EL (cell line): ENCODE data around the gene PSMD5.

Experiments used
- DNase-seq: peaks from one replicate; pipeline ENCODE4 v3.0.0-alpha.2; 2016

The PSMD5 gene

DNA sequence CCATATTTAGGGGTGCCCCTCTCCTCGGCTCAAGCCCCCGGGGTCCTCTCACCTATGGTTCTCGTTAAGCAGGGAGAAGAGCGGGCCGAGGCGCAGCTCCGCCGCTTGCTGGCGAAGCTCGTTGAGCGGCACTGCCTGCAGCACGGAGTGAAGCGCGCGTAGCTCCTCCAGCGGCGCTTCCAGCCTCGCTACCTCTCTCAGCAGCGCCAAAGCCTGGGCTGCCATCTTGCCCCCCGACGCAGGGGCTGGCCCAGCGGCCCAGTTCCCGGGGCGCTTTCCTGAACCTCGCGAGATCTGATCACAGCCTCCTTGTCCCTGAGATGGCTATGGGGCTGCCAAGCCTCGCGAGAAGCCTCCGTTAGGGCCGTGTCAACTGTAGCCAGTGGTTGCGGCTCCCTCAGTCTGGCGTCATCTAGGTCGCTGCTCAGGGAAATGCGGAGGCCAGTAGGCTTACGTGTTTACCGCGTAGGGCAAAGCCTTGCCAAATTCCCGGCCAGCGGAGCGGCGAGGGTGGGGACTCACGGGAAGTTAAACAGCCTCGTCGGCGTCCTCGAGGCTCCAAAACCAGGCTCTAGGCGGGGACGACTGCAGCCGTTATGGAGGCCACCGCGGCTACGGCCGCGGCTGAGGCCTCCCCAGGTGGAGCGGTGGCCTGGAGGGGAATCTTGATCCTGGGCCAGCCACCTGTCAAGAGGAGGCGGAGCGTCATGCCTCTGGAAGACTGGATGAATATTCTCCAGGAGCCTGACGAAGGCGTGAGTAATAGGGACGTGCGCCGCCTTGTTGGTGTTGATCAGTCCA lies at the start of gene PSMD5:
TSS of gene PSMD5 (minus strand) at position 238 of the 801 bp plus-strand sequence. CDS start at position 225, 13 bp downstream.
- peak; percentile 100 for DNase-seq

DNA sequence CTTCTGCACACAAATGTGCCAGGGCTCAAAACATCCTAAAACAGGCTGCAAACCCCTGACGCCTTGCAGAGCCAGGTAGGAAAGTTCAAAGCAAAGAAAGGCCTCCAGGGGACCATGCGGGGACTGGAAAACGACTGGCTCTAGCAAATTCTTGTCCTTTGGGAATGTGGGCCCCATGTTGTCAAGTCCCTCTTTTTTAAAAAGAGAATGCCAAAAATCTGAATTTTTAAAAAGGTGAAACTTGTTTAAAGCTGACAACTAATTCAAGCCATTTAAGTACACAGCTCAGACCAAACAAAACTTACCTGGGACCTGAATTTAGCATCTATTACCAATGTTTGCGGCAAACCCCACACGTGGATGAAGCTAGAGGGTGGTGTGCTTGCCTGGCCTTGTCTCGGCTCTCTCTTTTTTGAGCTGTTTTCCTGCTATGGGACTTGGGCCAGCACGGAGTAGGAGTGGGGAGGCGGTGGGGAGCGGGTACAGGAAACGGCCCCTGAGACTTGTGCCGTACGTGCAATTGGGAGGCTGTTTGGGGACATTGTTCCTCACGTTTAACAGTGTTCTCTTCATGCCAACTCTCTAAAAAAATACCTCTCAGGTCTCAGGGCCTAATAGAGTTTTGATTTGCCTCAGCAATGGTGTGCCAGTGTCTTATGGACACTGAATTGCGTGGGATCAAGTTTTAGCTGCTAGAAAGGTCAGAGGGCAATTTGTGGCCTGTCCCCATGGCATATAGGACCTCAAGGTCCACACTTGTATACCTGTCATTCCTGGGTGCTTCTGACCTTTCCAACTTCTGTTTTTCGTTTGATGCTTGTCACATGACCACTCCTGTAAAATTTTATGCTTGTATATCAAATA lies 49.4 kb upstream of the PSMD5 start:
- no peak for DNase-seq

DNA sequence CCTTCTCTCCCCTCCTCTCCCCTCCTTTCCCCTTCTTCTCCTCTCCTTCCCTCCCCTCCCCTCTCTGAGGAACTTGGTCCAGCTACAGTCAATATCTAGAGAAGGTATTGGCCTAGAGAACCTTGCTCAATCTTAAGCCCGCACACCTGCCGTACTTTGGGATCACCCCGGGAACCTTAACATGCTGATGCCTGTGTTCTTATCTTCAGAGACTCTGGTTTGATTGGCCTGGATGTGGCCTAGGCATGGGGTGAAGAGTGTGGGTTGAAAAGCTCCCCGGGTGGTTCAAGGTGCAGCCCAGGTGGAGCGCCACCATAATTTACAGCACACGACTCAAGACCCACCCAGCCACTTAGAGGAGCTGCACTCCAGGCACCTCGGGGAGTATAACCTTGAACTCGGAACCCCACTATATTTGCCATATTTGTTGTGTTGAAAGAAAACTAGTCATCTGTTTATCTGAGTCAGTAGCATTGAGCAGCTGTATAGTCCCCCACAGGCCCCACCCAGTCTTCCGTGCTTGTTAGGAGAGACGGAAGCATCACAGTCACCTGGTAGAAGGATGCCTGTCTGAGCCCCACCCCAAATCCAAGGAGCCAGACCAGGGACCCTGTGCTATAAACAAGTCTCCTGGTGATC lies 48.6 kb upstream of the PSMD5 start:
- DNase-seq: no peak

DNA sequence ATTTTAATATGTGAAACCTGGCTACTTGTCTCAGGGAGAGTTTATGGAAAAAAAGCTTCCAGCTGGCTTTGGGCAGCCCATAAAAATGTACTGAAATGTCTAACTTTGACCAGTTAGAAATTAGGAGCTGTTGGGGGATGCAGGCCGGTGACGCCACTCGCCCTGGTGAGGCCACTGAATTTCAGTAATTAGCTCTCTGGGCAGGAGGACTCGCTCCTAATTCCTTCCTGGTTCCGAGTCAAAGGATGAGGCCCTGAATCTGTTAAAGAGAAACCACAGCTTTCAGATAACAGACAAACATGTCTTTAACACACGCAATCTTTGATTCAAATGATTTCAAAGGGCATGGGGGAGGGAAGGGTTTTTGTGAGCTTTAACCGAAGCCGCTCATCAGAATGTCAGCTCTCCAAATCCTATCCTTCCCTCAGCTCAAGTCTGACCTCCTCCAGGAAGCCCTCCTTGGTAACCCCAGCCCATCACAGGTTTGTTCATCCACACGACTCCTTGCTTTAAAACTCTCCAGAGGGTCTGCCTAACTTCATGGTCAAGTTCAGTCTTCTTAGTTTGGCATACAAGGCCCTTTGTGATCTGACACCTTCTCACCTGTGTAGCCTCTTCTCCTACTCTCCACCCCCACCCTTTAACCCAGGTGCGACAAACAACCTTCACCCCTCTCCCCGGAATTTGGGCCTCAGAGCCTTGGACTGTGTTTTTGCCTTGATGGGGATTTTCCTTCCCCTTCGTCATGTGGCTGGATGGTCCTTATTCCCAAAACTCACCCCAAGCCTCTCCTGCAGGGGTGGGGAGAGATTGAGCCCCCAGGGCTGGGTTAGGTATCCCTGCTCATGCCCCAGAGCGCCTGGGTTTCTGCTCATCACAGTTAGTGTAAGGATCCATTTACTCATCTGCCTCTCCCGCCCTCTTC lies 47.9 kb upstream of the PSMD5 start:
- no peak for DNase-seq

DNA sequence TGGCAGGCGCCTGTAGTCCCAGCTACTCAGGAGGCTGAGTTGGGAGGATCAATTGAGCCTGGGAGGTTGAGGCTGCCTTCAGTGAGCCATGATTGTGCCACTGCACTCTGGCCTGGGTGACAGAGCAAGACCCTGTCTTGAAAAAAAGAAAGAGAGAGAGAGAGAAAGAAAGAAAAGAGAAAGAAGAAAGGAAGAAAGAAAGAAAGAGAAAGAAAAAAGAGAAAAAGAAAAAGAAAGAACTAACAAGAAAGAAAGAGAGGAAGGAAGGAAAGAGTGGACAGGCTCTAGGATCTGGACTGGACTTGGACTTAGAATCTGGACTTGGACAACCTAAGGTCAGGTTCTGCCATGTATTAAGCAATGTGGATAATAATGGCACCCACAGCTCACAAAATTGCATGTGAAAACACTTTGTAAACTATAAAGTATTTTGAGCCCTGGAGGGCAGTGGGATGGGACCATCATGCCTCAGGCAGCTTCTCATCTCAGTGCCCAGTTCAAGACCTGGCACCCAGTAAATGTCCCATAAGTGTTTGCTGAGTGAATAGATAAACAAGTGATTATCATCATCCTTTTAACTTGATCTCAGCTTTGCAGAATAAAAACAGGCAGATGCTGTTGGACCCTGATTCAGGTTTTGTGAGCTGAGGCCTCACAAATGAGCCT lies 47.0 kb upstream of the PSMD5 start:
- DNase-seq: no peak

DNA sequence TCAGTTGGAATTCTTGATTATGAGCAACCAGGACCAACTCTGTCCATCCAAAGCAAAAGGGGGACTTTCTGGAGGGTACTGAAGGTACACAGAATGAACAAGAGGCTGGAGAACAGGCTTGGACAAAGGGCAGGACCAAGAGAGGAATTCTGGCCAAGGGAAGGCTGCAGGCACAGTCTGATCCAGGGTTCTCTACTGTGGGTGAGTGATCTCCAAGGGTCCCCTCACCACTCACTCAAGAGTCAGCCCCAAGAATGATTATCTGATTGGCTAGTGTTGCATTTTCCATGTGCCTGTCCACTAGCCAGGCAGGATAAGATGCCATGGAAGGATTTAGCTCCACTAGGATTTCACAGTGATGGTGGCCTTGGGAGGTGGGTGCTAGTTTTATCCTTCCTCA lies 45.9 kb upstream of the PSMD5 start:
- DNase-seq: no peak

DNA sequence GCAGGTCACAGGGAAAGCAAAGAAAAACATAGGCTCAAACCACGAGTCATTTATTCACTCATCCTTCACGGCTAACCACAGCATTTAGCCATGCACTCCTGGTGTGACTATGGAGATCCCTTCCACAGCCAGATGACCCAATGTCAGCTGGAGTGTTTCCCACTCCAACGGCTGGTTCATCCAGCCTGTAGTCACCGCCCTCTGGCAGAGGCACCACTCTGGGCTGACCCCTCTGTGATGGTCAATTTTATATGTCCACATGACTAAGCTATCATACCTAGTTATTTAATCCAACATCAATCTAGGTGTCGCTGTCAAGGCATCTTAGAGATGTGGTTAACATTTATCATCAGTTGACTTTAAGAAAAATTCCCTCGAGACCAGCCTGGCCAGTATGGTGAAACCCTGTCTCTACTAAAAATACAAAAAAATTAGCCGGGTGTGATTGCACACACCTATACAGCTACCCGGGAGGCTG lies 43.8 kb upstream of the PSMD5 start:
- DNase-seq: peak; percentile 73

DNA sequence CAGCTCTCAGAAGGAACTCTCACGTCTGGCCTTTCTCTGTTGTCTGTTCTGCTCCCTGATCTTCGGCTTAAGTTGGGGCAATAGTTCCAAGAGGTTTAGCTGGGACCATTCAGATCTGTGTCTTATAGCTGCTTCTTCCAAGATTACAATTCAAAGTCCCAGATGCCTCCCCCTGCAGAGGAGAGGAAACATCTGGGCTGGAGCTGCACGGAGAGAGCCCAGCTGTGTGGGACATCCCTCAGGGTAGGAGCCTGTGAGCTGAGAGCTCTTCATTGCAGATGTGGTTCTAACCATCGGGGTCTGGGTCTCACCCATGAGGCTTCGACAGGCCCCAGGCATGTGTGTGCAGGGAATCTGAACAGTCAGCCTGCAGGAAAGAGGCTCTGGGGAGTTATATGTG lies 43.2 kb upstream of the PSMD5 start:
- no peak for DNase-seq

DNA sequence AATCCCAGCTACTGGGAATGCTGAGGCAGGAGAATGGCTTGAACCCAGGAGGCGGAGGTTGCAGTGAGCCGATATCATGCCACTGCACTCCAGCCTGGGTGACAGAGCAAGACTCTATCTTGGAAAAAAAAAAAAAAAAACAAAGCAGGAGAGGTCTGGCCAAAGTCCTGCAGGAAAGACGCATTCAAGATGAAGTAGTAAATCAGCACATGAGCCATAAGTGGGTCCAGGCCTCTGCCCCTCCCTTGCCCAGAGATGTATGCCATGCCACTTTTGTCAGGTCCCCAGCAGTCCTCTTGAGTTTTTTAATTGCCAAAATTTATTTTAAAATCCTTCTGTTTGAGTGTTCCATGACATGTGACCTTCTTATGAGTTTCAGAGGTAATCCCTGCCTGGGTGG lies 42.7 kb upstream of the PSMD5 start:
- no peak for DNase-seq

DNA sequence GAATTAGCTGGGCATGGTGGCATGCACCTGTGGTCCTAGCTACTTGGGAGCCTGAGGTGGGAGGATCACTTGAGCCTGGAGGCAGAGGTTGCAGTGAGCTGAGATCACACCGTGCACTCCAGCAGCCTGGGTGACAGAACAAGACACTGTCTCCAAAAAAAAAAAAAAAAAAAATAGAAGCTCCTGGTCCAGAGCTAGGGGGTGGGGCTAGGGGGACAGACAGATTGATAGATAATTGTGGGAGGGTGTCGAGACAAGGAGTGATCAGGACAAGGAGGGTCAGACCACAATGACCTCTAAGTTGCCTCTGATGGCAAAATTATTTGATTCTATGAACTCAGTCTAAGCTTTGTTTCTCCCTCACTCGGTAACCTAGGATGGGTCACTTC lies 40.9 kb upstream of the PSMD5 start:
- no peak for DNase-seq

DNA sequence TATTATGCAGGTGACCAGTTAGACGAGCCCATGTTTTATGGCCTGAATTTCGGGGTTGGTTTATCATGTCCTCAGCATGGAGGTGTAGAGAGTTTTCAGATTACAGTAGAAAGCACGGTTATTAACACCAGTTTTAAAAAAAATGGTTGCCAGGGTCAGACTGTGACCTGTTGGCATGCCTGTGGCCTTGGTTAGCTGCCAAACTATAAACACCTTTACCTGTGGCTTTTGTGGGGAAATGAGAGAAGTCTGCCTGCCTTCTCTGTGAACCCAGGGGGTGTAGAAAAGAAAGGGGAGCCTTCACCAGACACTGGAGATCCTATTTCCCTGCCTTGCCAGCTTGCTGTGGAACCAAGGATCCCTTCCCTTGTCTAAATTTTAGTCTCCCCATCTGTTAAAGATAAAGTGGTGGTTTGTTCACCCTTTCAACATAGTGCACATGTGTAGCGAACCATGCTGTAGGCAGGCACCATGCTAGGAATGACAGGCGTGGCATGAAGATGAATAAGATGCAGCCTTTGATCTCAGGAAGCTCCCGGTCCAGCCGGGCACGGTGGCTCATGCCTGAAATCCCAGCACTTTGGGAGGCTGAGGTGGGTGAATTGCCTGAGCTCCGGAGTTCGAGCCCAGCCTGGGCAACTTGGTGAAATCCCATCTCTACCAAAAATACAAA lies 40.3 kb upstream of the PSMD5 start:
- DNase-seq: no peak

DNA sequence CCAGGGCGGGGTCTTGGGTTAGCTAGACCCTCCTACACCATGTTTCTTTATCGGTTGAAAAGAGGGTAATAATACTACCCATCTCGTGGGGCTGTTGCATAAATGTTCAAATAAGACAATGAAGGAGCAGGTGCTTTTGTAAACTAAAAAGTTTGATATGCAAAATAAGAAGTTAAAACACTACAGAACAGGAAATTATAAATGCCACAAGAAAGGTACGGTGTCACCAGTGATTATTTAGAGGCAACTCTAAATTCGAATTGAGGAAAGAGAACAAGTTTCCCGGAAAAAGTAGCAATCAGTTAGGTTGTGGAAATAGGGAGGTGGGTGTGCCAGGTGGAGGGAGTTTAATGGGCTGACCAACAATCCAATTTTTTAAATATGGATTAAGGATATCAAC lies 36.7 kb upstream of the PSMD5 start:
- no peak for DNase-seq

DNA sequence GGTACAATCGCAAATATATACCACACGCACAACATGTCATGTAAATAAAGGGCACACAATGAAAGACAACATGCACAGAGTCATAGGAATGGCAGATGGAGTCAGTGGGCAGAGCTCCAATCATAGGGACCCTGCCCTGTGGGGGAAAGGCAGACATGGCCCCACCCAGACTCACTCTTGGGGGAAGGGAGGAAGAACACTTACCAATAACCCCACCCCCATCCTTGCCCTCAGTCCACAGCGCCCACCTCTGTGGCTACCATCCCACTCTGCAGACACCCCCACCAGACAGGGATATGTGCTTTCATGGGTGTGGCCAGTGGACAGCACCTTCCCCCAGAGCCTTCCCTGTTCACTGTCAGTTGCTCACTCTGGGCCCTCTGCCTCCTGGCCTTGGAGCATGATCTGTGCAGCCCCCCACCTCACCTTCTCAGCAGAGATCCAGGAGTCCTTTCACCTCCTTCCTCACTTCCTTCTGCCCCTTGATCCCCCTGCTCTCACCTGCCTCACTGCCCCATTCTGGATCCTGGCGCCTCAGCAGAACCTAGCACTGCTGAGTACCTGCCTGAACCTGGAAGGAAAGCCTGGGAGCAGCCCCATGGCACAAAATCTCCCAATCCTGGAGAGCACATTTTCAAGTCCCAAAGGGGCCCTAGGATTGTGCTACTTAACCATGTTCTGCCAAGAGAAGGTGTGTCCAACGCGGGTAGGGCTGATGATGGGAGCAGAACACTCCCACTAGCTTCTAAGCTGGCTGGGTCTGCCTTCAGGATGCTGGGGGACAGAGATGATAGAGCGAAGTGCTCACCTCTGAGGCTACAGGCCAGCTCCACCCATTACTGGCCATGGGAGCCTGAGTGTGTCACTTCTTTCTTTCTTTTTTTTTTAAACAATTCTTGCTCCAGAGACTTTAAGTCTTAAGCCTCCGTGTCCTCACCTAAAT lies 35.7 kb upstream of the PSMD5 start:
- DNase-seq: no peak

DNA sequence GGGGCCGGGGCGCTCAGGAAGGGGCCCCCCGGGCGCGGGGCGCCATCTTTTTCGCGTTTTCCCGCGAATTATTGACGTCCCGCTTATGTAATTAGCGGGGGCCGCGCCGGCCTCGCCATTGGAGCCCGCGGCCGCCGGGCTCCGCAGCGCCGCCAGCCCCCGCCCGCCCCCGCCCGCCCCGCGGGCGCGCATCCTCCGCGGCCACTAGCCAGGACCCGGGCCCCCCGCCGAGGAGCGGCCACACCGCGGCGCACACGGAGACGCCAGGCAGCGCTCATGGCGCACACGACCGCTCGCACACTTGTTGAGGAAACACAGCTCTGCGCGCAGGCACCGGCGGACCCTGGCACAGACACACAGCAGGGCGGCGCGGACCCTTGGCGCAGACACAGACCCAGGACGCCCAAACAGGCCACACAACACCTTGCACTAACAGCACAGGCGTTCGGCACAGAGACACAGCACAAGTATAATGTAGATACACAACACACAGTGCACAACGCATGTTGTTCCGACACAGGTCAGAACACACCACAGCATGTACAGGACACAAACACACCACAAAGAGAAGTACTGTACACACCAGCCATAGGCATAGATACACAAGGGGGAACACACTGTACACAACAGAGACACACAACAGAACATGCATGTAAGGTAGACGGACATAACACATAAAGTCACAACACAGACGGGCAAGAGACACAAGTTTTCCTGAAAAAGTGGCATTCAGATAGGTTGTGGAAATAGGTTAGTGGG lies 34.7 kb upstream of the PSMD5 start:
- peak; percentile 76 for DNase-seq

DNA sequence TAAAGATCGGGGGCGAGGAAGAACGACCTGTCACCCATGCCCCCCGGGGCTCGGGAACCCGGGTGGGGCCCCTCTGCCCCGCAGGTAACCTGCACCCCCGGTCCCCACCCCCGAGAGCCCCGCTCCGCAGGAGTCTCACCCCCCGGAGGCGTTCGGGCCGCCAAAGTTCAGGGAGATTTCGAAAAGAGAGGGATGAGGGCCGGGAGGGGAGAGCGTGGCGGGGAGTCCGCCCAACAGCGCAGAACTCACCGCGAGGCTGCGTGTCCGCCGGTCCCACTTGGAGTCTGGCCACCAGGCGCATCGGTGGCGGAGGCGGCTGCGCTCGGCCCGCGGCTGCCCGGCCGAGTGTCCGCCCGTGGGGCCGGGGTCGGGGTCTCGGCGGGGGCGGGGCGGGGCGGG lies 34.1 kb upstream of the PSMD5 start, which contains the start of gene PHF19:
TSS of gene PHF19 (minus strand) at position 347 of the 399 bp plus-strand sequence. CDS start 2,447 bp downstream, outside the sequence.
- DNase-seq: peak; percentile 61

DNA sequence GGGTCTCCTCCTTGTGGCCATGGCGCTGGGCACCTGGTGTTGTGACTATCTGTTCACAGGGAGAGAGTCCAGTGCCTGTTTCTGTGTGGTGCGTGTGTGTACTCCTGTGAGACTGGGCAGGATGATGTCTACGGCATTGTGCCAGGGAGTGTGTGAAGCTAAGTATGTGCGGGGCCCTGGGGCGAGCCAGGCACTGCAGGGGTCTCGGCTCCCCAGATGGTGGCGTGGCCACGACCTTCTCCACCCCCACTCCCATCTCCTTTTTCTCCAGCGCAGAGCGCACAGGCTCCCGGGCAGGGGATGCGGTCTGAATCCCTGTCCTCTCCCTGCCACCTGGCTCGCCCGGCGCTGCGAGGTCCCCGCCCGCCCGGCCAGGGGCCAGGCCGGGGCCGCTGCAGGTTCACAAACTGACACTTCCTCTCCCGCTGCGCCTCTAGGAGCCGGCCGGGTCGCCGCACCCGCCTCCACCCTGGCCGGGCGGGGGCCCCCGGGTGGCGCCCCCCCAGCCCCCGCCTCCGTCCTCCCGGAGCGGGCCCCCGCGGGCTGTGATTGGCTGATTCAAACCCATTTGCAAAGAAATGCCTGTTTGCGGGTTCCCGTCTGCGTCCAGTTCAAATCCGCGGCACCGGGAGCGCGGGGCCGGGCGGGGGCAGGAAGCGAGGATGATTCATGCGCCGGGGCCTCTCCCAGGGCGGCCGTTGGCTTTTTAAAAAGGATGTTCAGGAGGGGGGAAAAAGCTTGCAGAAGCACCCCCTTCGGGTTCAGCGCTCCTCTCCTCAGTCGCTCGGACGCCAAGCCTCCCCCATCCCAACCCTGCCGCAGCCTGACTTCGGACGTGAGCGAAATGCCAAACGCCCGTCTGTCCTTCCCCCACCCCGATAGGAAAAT lies 33.5 kb upstream of the PSMD5 start:
- DNase-seq: peak; percentile 96

DNA sequence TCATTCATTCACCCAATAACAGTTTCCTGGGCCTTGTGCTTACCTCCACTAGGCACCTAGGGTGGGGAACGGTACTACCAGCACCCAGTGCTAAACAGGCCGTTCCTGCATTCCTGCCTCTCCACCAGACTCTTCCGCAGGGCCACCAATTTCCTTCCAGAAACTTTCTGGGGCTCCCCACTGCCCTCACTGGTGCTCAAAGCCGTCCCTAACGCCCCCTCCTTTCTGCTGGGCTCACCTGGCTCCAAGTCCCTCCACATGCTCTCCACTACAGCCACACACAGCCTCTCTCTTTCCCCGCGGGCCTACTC lies 32.9 kb upstream of the PSMD5 start:
- DNase-seq: no peak

DNA sequence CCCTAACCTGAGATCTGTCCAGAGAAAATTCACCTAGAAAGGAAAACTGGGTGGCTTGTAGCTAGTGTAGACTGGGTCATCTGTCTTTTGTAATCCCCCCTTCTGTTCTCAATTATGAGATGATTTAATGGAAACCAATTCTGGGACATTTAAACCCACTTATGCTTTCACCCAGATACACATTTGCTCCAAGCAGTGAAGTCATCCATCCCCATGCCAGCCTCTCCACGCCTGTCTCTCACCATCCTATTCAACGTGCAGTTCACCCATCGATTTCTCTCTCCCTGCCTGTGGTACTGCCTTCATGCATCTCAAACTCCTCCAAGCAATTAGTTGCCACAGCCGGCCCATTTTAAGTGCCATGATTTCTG lies 32.5 kb upstream of the PSMD5 start:
- no peak for DNase-seq
